Upper lobe of right lung (tissue), 1 donor: ENCODE data around the gene NHEJ1. TPM values are rescaled to one million over a fixed set of nuclear protein-coding genes. Genes with fewer than 3 reads are reported as not detected.

ENCODE experiments used
- ATAC-seq: fragments of 200-7000 bp; cut with Tn5 transposase; one replicate; pipeline ENCODE4 v1.9.1; 2020; ENCODE audit warnings: mild to moderate bottlenecking, moderate library complexity
- DNase-seq: peaks from one replicate; pipeline ENCODE4 v3.0.0-alpha.2; 2020
- H3K27ac ChIP-seq: fragments of 200-600 bp; one replicate; pipeline ENCODE4 v1.8.0; 2022
- H3K27me3 ChIP-seq: fragments of 200-600 bp; one replicate; pipeline ENCODE4 v1.8.0; 2022; ENCODE audit warnings: mild to moderate bottlenecking
- H3K36me3 ChIP-seq: fragments of 200-600 bp; one replicate; pipeline ENCODE4 v1.8.0; 2022
- H3K4me1 ChIP-seq: fragments of 200-600 bp; one replicate; pipeline ENCODE4 v1.8.0; 2022
- H3K4me3 ChIP-seq: fragments of 200-600 bp; one replicate; pipeline ENCODE4 v1.8.0; 2022; ENCODE audit warnings: mild to moderate bottlenecking
- H3K9me3 ChIP-seq: fragments of 200-600 bp; one replicate; pipeline ENCODE4 v1.8.0; 2022
- intact Hi-C: fragments of 100-400 bp; cut with DNase I; formaldehyde crosslinking; loops from one replicate; pipeline ENCODE4 v1.11.0; 2022
- total RNA-seq: library from RNA; stranded (reverse); fragmentation: NEBNext Ultra II Directional; extraction: Animal tissue kit (Norgen Biotek cat#: 25700); gene quantifications from one replicate; pipeline ENCODE4 v1.2.1, GENCODE V29; 2021
- TF ChIP-seq, protein P1 (sequence below): fragments of 200-600 bp; IDR thresholded peaks from one replicate; pipeline ENCODE4 v1.8.0; 2022; ENCODE audit warnings: antibody characterized with exemption
- donor health status: DM: no; HTN: yes; CAD: no; lungs with severe emphysema.

NHEJ1 gene
- total RNA-seq, 1 donor from 2014 or later = 14.3 TPM

DNA sequence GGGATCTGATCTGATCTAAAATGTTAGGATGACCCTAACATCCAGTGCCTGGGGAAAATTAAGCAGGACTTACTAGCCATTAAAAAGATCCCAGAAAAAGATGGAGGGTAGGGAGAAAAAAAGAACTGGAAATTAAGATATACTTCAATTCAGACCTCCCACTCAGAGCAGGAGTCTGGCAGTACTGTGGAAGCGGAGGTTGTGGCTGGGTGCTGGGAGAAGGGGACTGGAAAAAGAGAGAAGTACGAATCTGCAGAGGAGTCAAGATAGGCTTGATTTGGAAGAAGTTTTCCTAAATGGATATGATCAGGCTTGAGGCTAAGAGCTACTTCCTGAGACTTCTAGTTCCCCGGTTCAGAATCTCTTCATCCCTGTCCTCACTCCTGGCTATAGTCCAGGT, 66.4 kb downstream of the NHEJ1 start:
- intact Hi-C loops = no loop called here
- no peaks in the 10 kb centered on the region for H3K27me3 ChIP-seq
- TF ChIP-seq, protein P1, sequence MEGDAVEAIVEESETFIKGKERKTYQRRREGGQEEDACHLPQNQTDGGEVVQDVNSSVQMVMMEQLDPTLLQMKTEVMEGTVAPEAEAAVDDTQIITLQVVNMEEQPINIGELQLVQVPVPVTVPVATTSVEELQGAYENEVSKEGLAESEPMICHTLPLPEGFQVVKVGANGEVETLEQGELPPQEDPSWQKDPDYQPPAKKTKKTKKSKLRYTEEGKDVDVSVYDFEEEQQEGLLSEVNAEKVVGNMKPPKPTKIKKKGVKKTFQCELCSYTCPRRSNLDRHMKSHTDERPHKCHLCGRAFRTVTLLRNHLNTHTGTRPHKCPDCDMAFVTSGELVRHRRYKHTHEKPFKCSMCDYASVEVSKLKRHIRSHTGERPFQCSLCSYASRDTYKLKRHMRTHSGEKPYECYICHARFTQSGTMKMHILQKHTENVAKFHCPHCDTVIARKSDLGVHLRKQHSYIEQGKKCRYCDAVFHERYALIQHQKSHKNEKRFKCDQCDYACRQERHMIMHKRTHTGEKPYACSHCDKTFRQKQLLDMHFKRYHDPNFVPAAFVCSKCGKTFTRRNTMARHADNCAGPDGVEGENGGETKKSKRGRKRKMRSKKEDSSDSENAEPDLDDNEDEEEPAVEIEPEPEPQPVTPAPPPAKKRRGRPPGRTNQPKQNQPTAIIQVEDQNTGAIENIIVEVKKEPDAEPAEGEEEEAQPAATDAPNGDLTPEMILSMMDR = no peak
- DNase-seq = no peak
- no peaks in the 10 kb centered on the region for H3K36me3 ChIP-seq
- no peaks in the 10 kb centered on the region for H3K4me1 ChIP-seq
- H3K27ac ChIP-seq = no peak overlapping the region
- H3K4me3 ChIP-seq = no peak overlapping the region
- no peak for ATAC-seq
- H3K9me3 ChIP-seq = no peaks in the 10 kb centered on the region

DNA sequence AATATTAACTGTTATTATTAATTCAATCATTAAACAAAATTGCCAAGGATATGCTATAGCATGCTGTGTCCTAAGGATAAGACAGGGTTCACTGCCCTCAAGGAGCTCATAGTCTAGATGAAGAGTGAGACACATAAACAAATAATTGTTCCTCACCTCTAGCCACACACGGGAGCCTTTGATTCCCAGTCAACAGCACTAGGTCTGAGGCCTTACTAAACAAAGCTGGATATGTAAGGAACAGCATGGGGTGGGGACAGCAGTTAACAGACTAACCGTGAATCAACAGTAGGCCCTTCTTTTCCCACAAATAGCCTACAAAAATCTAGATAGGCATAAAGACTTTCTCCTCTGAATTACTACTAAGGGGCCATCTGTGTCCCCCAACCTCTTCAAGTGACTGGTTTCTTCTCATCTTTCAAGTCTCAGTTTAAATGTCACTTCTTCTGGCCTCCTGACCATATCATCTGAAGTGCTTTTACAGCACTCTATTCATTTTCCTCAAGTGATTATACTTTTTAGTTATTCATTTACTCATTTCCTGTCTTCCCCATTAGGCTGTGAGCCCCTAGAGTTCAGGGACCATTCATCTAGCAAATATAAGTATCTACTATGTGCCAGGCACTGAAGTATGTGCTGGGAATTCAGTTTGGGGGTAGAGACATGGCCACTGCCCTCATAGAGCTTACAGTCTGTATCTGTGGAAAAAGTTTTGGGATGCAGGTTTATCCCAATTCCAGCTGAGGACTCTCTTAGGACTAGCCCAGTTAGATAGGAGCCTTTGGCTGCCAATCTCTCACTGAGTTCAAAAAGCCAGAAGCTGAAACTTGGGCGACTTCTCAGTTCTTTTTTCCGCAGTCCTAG, 69.9 kb downstream of the NHEJ1 start:
- DNase-seq (no peak), ATAC-seq (no peak)
- no peak overlapping the region for H3K4me3 ChIP-seq
- H3K36me3 ChIP-seq = no peaks in the 10 kb centered on the region
- intact Hi-C loops = no loop called here
- H3K9me3 ChIP-seq = no peaks in the 10 kb centered on the region
- no peak overlapping the region for H3K27ac ChIP-seq
- TF ChIP-seq, protein P1 = no peak
- H3K4me1 ChIP-seq = no peaks in the 10 kb centered on the region
- H3K27me3 ChIP-seq = no peaks in the 10 kb centered on the region

DNA sequence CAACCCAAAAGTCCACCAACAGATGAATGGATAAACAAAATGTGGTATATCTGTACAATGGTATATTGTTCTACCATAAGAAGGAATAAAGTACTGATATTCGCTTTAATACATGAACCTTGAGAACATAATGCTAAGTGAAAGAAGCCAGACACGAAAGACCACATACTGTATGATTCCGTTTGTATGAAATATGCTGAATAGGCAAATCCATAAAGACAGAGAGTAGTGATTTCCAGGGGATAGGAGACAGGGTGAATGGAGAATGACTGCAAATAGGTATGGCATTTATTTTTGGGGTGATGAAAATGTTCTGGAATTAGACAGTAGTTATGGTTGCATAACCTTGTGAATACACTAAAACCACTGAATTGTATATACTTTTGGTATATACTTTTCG, 71.3 kb downstream of the NHEJ1 start:
- intact Hi-C loops = no loop called here
- DNase-seq (no peak), ATAC-seq (no peak)
- Histone ChIP-seq H3K27me3 (no peaks in the 10 kb centered on the region), H3K9me3 (no peaks in the 10 kb centered on the region), H3K36me3 (no peaks in the 10 kb centered on the region), H3K4me1 (peaks cover 4% of the 10 kb centered on the region), H3K4me3 (no peak overlapping the region), H3K27ac (no peak overlapping the region)
- TF ChIP-seq, protein P1 = no peak

DNA sequence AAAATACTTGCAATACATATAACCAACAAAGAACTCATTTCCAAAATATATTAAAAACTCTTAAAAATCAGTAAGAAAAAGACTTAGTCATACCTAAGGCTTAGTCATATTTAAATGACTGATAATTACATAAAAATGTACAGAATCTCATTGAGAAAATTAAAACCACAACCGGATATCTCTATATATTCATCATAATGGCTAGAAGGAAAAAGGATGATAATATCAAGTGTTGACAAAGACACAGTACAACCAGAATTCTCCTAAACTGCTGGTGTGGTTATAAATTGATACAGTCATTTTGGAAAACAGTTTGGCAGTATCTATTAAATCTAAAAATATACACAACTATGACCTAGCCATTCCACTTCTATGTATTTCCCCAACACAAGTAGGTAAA, 72.8 kb downstream of the NHEJ1 start:
- Histone ChIP-seq H3K36me3 (no peaks in the 10 kb centered on the region), H3K27me3 (no peaks in the 10 kb centered on the region), H3K9me3 (no peaks in the 10 kb centered on the region), H3K4me1 (peaks cover 6% of the 10 kb centered on the region), H3K27ac (no peak overlapping the region), H3K4me3 (no peak overlapping the region)
- DNase-seq = no peak
- ATAC-seq = no peak
- intact Hi-C loops = no loop called here
- TF ChIP-seq, protein P1 = no peak

DNA sequence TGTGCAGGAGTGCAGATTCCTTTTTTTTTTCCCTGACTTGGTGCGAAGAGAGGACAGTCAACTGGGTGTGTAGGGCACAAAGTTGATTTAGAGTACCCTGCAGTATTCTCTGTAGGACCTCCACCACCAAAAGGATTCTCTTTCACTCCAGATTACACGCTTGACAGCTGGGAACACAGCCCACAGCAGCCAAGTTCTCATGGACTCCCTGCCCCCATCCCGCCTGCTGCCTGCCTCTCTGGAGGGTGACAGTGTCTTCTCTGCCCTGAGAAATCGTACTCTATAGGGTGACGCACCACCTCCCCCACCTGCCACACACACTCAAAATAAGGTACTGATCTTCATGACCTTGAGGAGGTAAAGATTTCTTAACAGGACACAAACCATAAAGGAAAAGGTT, 73.3 kb downstream of the NHEJ1 start:
- Histone ChIP-seq H3K36me3 (no peaks in the 10 kb centered on the region), H3K27ac (no peak overlapping the region), H3K9me3 (no peaks in the 10 kb centered on the region), H3K27me3 (no peaks in the 10 kb centered on the region), H3K4me3 (no peak overlapping the region), H3K4me1 (peaks cover 7% of the 10 kb centered on the region)
- DNase-seq (no peak), ATAC-seq (no peak)
- TF ChIP-seq, protein P1 = no peak
- intact Hi-C loops = no loop called here
